K562 (cell line): ENCODE results near the gene DCAF15. TPM values are rescaled to one million over a fixed set of nuclear protein-coding genes. Genes with fewer than 3 reads are reported as not detected.

Experiments
- ARNT ChIP-seq, 2 experiments: fragments of 450-650 bp; IDR thresholded peaks; 2 replicates each; pipeline ENCODE4 v1.6.1; 2016; ENCODE audit warnings: mild to moderate bottlenecking in 1 of 2
- C11orf30 ChIP-seq: fragments of 450-650 bp; IDR thresholded peaks from 2 replicates; pipeline ENCODE4 v1.6.1; 2016; ENCODE audit warnings: low read depth, mild to moderate bottlenecking
- CBX5 ChIP-seq: IDR thresholded peaks from 2 replicates; pipeline ENCODE4 v1.6.1; 2014; ENCODE audit warnings: low read depth, borderline replicate concordance
- CHD1 ChIP-seq: fragments of 200-600 bp; sonication (generic); IDR thresholded peaks from one replicate; pipeline ENCODE4 v1.6.1; 2012; ENCODE audit warnings: mild to moderate bottlenecking, moderate library complexity, low read length, inconsistent platforms
- ESRRA ChIP-seq: fragments of 450-650 bp; IDR thresholded peaks from 2 replicates; pipeline ENCODE4 v1.6.1; 2014; ENCODE audit warnings: low read depth, mild to moderate bottlenecking, moderate library complexity, borderline replicate concordance
- ETV6 ChIP-seq, 3 experiments: fragments of 150-350 bp in 1 of 3; sonication (generic) in 1 of 3; formaldehyde crosslinking in 1 of 3; IDR thresholded peaks; 2 replicates each; pipeline versions ENCODE4 v1.6.1 to v1.8.0; 2014 to 2022; ENCODE audit warnings: borderline replicate concordance in 2 of 3, low read depth in 2 of 3, antibody characterized with exemption in 1 of 3, low read length in 1 of 3, mild to moderate bottlenecking in 1 of 3, missing genetic modification reagents in 1 of 3
- HNRNPUL1 ChIP-seq: fragments of 200-400 bp; formaldehyde crosslinking; IDR thresholded peaks from 2 replicates; pipeline ENCODE4 v1.6.1; 2017; ENCODE audit warnings: low read length
- KLF13 ChIP-seq: fragments of 450-650 bp; IDR thresholded peaks from 2 replicates; pipeline ENCODE4 v1.6.1; 2016; ENCODE audit warnings: missing genetic modification characterization, low read depth, mild to moderate bottlenecking, missing compliant biosample characterization, moderate library complexity, borderline replicate concordance
- PHF21A ChIP-seq: fragments of 450-650 bp; IDR thresholded peaks from 2 replicates; pipeline ENCODE4 v1.6.1; 2017; ENCODE audit warnings: low read depth, borderline replicate concordance
- POLR2A ChIP-seq: fragments of 450-650 bp; conservative IDR thresholded peaks from 2 replicates; pipeline ENCODE4 v1.6.1; 2016
- RBM22 ChIP-seq: fragments of 200-400 bp; formaldehyde crosslinking; IDR thresholded peaks from 2 replicates; pipeline ENCODE4 v1.6.1; 2018; ENCODE audit warnings: low read length, low read depth; ENCODE audit not compliant: poor library complexity, severe bottlenecking
- SMARCC2 ChIP-seq: fragments of 450-650 bp; IDR thresholded peaks from 2 replicates; pipeline ENCODE4 v1.6.1; 2017; ENCODE audit warnings: antibody characterized with exemption, moderate library complexity, mild to moderate bottlenecking, low read depth
- SREBF2 ChIP-seq: sonication (generic); formaldehyde crosslinking; IDR thresholded peaks from 2 replicates; pipeline ENCODE4 v1.4.0; 2020; ENCODE audit warnings: mild to moderate bottlenecking, missing genetic modification reagents
- TFE3 ChIP-seq: fragments of 450-650 bp; formaldehyde crosslinking; IDR thresholded peaks from 2 replicates; pipeline ENCODE4 v1.4.0; 2020; ENCODE audit warnings: mild to moderate bottlenecking, mixed read lengths
- ZFPM2 ChIP-seq: fragments of 250-450 bp; sonication (Bioruptor Pico); IDR thresholded peaks from 2 replicates; pipeline ENCODE4 v1.5.1; 2022; ENCODE audit warnings: mild to moderate bottlenecking
- ZNF444 ChIP-seq: fragments of 250-450 bp; sonication (Bioruptor Pico); IDR thresholded peaks from 2 replicates; pipeline ENCODE4 v1.4.0; 2020; ENCODE audit warnings: mild to moderate bottlenecking, moderate library complexity
- ZNF592 ChIP-seq: fragments of 450-650 bp; IDR thresholded peaks from 2 replicates; pipeline ENCODE4 v1.6.1; 2017; ENCODE audit warnings: antibody characterized with exemption, mild to moderate bottlenecking
- ZNF764 ChIP-seq: fragments of 250-450 bp; sonication (Bioruptor Pico); IDR thresholded peaks from 2 replicates; pipeline ENCODE4 v1.4.0; 2020; ENCODE audit warnings: low read depth, mild to moderate bottlenecking, moderate library complexity
- polyA plus RNA-seq, 8 experiments: library from polyadenylated mRNA; depleted of rRNA in 4 of 8; stranded (reverse) in 5 of 8; unstranded in 3 of 8; fragments of >200 nt; fragmentation: Nextera tagmentation in 2 of 8; fragmentation: Illumina TruSeq in 1 of 8; extraction: Ambion mirVana in 2 of 8; extraction: Trizol in 1 of 8; gene quantifications; 2 replicates each; pipeline versions ENCODE4 v1.2.1 to v1.2.3, GENCODE V29; 2011 to 2014; ENCODE audit warnings: inconsistent platforms in 1 of 8, missing spikeins in 1 of 8
- total RNA-seq, 7 experiments: library from RNA; depleted of rRNA in 6 of 7; stranded (reverse); fragments of >200 nt in 6 of 7; fragmentation: Illumina TruSeq in 2 of 7; extraction: Trizol in 2 of 7; gene quantifications; 2 replicates each; pipeline versions ENCODE4 v1.2.1 to v1.2.3, GENCODE V29; 2011 to 2021; ENCODE audit warnings: low replicate concordance in 1 of 7
- TF ChIP-seq, protein P1 (sequence below): fragments of 450-650 bp; IDR thresholded peaks from 2 replicates; pipeline ENCODE4 v1.6.1; 2017; ENCODE audit warnings: mild to moderate bottlenecking, moderate library complexity

DCAF15 gene
- total and polyA plus RNA-seq, 9 of the 15 experiments (the other 6 are each of a cell fraction or from before 2014, with no cell fraction given) = 0.17 to 68.5 (median 27.7) TPM

DNA sequence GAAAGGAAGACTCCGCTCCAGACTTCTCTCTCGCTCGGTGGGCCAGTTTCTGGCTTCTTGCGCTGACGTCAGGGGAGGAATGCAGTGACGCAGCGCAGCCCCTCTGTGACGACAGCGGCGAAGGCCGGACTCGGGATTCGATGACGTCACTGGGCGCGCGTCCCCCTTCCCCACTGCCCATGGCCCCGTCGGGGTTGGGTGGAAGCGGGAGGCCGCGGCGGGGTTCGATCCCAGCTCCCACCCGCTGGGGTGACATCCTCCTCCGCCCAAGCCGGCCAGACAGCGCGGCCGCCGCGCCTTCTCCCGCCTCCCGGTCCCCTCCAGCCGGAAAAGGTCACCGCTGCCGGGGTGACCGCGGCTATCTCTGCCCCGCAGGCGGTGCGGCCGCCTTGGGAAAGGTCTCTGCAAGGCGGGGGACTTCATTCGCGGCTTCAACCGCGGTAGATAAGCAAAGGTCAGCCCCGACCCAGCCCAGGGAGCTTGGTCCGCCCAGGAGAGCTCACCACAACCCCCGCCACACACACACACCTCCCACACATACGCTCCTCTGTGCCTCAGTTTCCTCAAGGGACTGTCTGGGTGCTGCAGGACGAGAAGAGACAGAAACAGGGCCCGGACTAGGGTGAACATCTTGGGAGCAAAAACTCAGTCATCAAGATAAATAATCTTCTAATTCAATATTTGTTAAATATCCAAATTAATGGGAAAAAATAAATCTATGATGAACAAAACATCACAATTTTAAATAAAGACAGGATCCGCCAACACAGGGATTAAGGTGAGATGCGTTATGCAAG lies 54.7 kb downstream of the DCAF15 start (continued):
- TF ChIP-seq, protein P1, sequence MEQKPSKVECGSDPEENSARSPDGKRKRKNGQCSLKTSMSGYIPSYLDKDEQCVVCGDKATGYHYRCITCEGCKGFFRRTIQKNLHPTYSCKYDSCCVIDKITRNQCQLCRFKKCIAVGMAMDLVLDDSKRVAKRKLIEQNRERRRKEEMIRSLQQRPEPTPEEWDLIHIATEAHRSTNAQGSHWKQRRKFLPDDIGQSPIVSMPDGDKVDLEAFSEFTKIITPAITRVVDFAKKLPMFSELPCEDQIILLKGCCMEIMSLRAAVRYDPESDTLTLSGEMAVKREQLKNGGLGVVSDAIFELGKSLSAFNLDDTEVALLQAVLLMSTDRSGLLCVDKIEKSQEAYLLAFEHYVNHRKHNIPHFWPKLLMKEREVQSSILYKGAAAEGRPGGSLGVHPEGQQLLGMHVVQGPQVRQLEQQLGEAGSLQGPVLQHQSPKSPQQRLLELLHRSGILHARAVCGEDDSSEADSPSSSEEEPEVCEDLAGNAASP = no peak
- TF ChIP-seq ESRRA (peak; percentile 99), ZNF764 (CRISPR knock-in tag) (no peak), SMARCC2 (peak; percentile 99), ZNF592 (peak; percentile 69; the same call in 1 of the 2 replicates), KLF13 (tag) (no peak; the same call in 1 of the 2 replicates), SREBF2 (CRISPR knock-in tag) (no peak), RBM22 (no peak), C11orf30 (peak; percentile 35; the same call in 1 of the 2 replicates), CHD1 (peak; percentile 59), ZNF444 (no peak; the same call in 1 of the 2 replicates), CBX5 (peak; percentile 84; the same call in 1 of the 2 replicates), TFE3 (CRISPR knock-in tag) (no peak), PHF21A (peak; percentile 87; the same call in 1 of the 2 replicates), POLR2A (peak; percentile 71), ZFPM2 (CRISPR knock-in tag) (no peak), HNRNPUL1 (no peak), ETV6 (IDR thresholded peaks at IDR 0.05; ENCODE audit: borderline replicate concordance in 1 of 2, low read depth in 2 of 2, low read length in 1 of 2) (peak in 1 of 2 experiments; percentile 83; a peak in 2 of 4 replicates), ETV6 (CRISPR knock-in tag; IDR thresholded peaks at IDR 0.05; ENCODE audit: borderline replicate concordance) (no peak), ARNT (IDR thresholded peaks at IDR 0.05) (peak; percentile 81 to 90)
